Activated CD4-positive, alpha-beta T cell treated with anti-CD3 and anti-CD28 coated beads for 36 hours (primary cell): ENCODE data around the gene FXYD6. TPM values are rescaled to one million over a fixed set of nuclear protein-coding genes. Genes with fewer than 3 reads are reported as not detected.

Source experiments
- ATAC-seq: fragments of 200-7000 bp; cut with Tn5 transposase; one replicate; pipeline ENCODE4 v1.10.0; 2021; ENCODE audit warnings: mild to moderate bottlenecking, moderate library complexity
- CTCF ChIA-PET: fragments of 350-600 bp; sonication (Branson Sonifier 250); formaldehyde crosslinking; loops from one replicate; lab custom pipeline; 2021; ENCODE audit warnings: antibody characterized with exemption; lab: Charles Lee
- POLR2A ChIA-PET: fragments of 350-600 bp; sonication (Branson Sonifier 250); formaldehyde crosslinking; loops from one replicate; lab custom pipeline; 2021; ENCODE audit warnings: antibody characterized with exemption, inconsistent platforms; lab: Charles Lee
- DNase-seq: peaks from one replicate; pipeline ENCODE4 v3.0.0-alpha.2; 2020
- H3K27ac Mint-ChIP-seq: one replicate; pipeline ENCODE4 v1.8.0; 2021; ENCODE audit warnings: mixed read lengths
- H3K27me3 Mint-ChIP-seq: one replicate; pipeline ENCODE4 v1.8.0; 2021; ENCODE audit warnings: mixed read lengths
- H3K36me3 Mint-ChIP-seq: one replicate; pipeline ENCODE4 v1.8.0; 2021; ENCODE audit warnings: low read depth, mixed read lengths
- H3K4me1 Mint-ChIP-seq: one replicate; pipeline ENCODE4 v1.8.0; 2021; ENCODE audit warnings: mixed read lengths
- H3K4me3 Mint-ChIP-seq: one replicate; pipeline ENCODE4 v1.8.0; 2021; ENCODE audit warnings: mild to moderate bottlenecking, moderate library complexity, mixed read lengths
- H3K9me3 Mint-ChIP-seq: one replicate; pipeline ENCODE4 v1.8.0; 2021; ENCODE audit warnings: low read depth, mixed read lengths
- intact Hi-C, 2 experiments: fragments of 100-400 bp; cut with DNase I in 1 of 2; cut with micrococcal nuclease in 1 of 2; formaldehyde crosslinking; loops; one replicate each; pipeline versions ENCODE4 v1.14.2 to v1.15.1; 2022 to 2024; cut with DNase I, micrococcal nuclease
- total RNA-seq, 2 experiments: library from RNA; stranded (reverse); gene quantifications; one replicate each; pipeline ENCODE4 v1.2.3, GENCODE V29; 2021

Gene FXYD6
- total RNA-seq, 2 experiments from 2014 or later: 0.46 to 0.47 TPM

DNA sequence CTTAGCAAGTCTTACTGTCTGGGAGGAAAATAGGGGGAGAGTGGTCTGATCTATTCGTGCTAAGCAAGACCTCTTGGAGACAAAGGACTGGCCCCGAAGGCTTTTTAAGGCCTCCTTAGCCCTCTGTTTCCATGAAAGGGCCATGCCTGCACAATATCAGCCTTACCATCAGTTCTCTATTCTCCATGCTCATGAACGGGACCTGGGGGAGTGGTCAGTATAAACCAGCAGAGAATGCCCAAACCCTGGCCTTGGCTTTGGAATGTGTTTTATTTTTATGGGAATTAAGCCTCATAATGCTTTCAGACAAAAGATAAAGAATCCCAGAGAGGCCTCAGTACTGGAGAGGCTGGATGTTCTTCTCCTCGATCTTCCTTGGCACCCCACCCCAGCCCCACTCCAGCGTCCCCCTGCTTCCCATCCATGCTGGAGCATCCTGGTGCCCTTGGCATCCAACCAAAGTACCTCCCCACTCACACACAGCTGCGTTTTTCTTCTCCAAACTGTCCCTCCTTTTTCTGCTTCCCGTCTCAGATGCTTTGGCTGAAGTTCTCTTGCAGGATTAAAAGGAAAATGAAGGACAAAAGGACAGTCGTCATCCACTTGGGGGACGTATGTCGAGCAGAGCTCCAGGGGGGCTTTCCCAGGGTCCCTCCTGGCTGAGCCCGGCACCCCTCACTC is 18.6 kb downstream of the FXYD6 start:
- H3K4me3 Mint-ChIP-seq: no peak overlapping the region
- H3K36me3 Mint-ChIP-seq: peaks cover under 1% of the 10 kb centered on the region
- ChIA-PET POLR2A (no interaction called here), CTCF (no interaction called here)
- ATAC-seq: no peak
- H3K27ac Mint-ChIP-seq: no peak overlapping the region
- no peak for DNase-seq
- H3K9me3 Mint-ChIP-seq: peaks cover 3% of the 10 kb centered on the region
- intact Hi-C loops: no loop called here
- H3K4me1 Mint-ChIP-seq: no peaks in the 10 kb centered on the region
- H3K27me3 Mint-ChIP-seq: peaks cover 6% of the 10 kb centered on the region

DNA sequence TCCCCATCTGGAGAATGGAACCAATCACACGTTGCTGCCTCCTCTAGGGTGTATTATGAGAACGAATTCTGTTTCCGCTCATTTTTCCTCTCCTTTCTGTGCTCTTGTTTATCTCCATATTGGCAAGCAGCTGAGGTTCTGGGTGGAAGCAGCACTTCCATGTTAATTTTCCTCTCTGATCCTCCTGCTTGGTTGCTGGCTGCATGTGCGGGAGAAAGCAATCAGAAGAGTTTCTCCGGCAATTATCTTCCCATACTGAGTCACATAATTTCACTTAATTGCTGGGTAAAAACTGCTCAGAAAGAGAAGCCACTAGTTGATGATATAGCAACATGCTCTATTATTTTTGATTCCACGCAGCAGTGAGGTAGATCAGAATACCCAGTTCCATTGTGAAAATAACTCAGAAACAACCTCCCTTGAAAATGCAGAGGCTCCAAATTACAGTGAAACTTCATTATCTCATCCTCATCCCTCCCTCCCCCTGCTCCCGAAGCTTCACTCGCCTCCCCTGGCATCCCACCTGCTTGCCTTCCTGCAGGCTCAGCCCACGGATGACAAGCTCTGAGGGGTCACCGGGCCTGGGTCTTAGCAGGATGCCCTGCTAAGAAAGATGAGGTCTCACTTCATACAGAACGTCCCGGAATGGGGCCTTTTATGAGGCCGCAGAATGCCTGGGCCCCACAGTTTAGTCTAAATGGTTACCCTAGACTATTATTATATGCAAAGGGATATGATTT is 20.4 kb downstream of the FXYD6 start:
- H3K4me1 Mint-ChIP-seq: peaks cover 5% of the 10 kb centered on the region
- ATAC-seq (no peak), DNase-seq (no peak)
- peaks cover 11% of the 10 kb centered on the region for H3K27me3 Mint-ChIP-seq
- CTCF ChIA-PET: interaction anchor here (1.1 kb wide), 2 partner anchors 78 to 198 kb away, joined by 3 read pairs; no protein-coding TSS in a partner anchor
- peaks cover 4% of the 10 kb centered on the region for H3K36me3 Mint-ChIP-seq
- peaks cover 9% of the 10 kb centered on the region for H3K9me3 Mint-ChIP-seq
- POLR2A ChIA-PET: no interaction called here
- no peak overlapping the region for H3K27ac Mint-ChIP-seq
- H3K4me3 Mint-ChIP-seq: no peak overlapping the region
- intact Hi-C loops: no loop called here

DNA sequence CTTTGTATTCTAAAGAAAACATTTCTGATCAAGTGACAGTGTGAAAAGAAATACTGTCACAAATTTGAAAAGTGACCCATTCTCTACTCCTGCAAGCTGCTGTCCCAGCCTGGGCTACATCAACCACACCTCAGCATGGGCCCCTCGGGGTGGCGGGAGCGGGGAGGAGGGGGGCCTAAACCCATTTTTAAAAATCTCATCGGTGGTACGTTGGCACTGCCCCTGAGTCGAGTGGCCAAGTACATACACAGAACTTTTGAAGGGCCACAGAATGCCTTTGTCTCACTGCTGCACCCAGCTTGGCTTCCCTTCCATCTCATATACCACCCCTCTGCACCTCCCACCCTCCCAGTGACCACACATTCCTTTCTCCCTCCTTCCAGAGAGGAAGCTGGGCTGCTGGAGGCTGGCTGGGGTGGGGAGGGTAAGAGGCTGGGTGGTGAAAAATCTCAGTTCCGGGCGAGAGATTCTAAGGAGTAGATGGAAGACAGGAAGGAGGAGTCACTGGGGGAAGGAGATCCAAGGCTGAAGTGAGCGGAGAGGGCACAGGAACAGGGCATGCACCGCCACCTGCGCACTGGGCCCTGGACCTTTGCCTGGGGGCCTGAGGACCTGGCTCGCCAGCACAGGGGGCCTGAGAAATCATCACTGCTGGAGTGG is 21.1 kb downstream of the FXYD6 start:
- ATAC-seq (no peak), DNase-seq (no peak)
- ChIA-PET CTCF (interaction anchor here (1.1 to 3.8 kb wide), 3 partner anchors 10 to 91 kb away, joined by 3 to 11 read pairs (median 5); no protein-coding TSS in a partner anchor), POLR2A (no interaction called here)
- Mint-ChIP-seq H3K4me1 (peaks cover 5% of the 10 kb centered on the region), H3K9me3 (peaks cover 9% of the 10 kb centered on the region), H3K27me3 (peaks cover 11% of the 10 kb centered on the region), H3K27ac (no peak overlapping the region), H3K36me3 (peaks cover 4% of the 10 kb centered on the region), H3K4me3 (no peak overlapping the region)
- intact Hi-C loops: no loop called here

DNA sequence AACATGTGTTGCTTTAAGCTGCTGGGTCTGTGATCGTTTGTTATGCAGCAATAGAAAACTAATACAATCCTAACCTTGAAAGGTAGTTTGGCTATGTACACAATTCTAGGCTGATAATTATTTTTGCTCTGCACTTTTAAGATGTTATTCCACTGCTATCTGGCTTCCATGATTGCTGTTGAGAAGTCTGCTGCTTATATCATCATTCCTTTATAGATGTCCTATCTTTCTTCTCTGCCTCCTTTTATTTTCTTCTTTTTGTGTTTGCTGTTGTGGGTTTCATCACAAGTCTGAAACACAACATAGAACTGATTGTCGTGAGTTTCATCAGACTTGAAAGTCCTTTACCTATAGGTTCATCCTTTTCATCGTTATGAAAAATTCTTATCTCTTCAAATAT is 24.1 kb downstream of the FXYD6 start:
- H3K9me3 Mint-ChIP-seq: peaks cover 9% of the 10 kb centered on the region
- no peak overlapping the region for H3K27ac Mint-ChIP-seq
- H3K27me3 Mint-ChIP-seq: peaks cover 11% of the 10 kb centered on the region
- H3K36me3 Mint-ChIP-seq: peaks cover 4% of the 10 kb centered on the region
- ATAC-seq (no peak), DNase-seq (no peak)
- ChIA-PET CTCF (interaction anchor here (0.9 to 3.8 kb wide), 3 partner anchors 9 to 426 kb away, joined by 3 to 11 read pairs (median 3); no protein-coding TSS in a partner anchor), POLR2A (no interaction called here)
- intact Hi-C loops: no loop called here
- H3K4me3 Mint-ChIP-seq: no peak overlapping the region
- peaks cover 7% of the 10 kb centered on the region for H3K4me1 Mint-ChIP-seq

DNA sequence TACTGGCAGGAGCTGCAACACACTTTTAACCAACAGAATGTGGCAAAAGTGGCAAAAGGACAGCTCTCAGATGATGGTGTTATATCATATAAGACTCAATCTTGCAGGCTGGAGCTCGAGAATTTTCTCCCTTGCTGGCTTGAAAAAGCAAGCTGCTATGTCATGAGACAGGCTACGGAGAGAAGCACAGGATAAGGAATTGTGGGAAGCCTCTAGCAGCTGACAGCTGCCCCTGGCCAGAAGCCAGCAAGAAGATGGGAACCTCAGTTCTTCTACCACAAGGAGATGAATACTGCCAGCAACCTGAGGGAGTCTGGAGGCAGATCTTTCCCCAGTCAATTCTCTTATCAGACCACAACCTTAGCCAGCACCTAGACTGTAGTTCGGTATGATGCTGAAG is 24.6 kb downstream of the FXYD6 start:
- Mint-ChIP-seq H3K36me3 (peaks cover 4% of the 10 kb centered on the region), H3K4me3 (no peak overlapping the region), H3K9me3 (peaks cover 9% of the 10 kb centered on the region), H3K27ac (no peak overlapping the region), H3K4me1 (peaks cover 7% of the 10 kb centered on the region), H3K27me3 (peaks cover 11% of the 10 kb centered on the region)
- intact Hi-C loops: no loop called here
- DNase-seq: no peak
- no peak for ATAC-seq
- ChIA-PET POLR2A (no interaction called here), CTCF (interaction anchor here (0.9 to 3.8 kb wide), 2 partner anchors 8 to 95 kb away, joined by 3 to 11 read pairs; no protein-coding TSS in a partner anchor)

DNA sequence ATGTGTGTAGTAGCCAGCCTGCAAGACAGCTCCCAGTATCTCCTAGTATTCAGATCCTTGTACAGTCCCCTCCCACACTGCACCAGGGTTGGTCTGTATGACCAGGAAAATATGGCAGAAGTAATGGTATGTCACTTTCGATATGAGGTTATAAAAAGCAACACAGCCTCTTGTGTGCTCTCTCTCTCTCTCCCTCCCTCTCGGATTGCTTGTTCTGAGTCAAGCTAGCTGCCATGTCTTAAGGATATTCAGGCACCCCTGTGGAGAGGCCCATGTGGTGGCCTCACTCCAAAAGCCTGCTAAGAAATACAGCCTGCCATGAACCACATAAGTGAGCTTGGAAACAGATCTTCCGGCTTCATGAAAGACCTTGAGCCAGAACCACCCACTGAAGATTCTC is 25.4 kb downstream of the FXYD6 start:
- Mint-ChIP-seq H3K9me3 (peaks cover 9% of the 10 kb centered on the region), H3K27ac (no peak overlapping the region), H3K36me3 (peaks cover 4% of the 10 kb centered on the region), H3K4me1 (peaks cover 7% of the 10 kb centered on the region), H3K27me3 (peaks cover 8% of the 10 kb centered on the region), H3K4me3 (no peak overlapping the region)
- ChIA-PET CTCF (interaction anchor here (0.9 kb wide), 1 partner anchor 8 kb away, joined by 3 read pairs; no protein-coding TSS in a partner anchor), POLR2A (no interaction called here)
- DNase-seq (no peak), ATAC-seq (no peak)
- intact Hi-C loops: no loop called here

DNA sequence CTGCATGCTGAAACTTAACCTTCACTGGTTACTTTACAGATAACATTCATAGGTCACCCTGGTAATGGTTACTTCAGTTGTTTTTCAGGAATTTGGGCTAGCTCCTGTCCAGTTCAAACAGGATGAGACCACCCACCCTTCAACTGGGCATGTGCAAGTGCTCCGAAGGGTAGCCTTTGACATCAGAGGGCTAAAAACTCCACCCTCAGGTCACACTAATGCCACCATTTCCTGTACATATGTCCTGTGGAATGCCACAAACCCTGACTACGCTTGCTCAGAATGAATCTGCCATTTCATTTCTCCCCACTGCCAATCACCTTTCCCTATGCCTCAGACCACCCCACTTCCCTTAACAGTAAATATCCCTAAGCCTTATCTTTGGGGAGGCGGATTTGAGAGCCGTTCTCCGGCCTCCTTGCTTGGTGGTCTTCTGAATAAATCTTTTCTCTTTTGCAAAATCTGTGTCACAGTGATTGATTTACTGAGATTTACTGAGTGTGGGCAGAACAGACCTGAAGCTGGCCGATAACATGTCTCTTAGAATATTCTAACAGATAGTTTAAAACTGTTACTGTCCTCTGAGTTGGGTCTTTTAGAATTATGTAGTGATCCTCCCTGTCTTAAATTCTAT is 26.6 kb downstream of the FXYD6 start:
- ATAC-seq: no peak
- DNase-seq: no peak
- Mint-ChIP-seq H3K27me3 (peaks cover 8% of the 10 kb centered on the region), H3K4me3 (no peak overlapping the region), H3K36me3 (peaks cover 4% of the 10 kb centered on the region), H3K4me1 (peaks cover 7% of the 10 kb centered on the region), H3K27ac (no peak overlapping the region), H3K9me3 (peaks cover 9% of the 10 kb centered on the region)
- intact Hi-C loops: no loop called here
- CTCF ChIA-PET: interaction anchor here (0.8 to 2.9 kb wide), 3 partner anchors 12 to 203 kb away, joined by 3 to 12 read pairs (median 9); no protein-coding TSS in a partner anchor
- POLR2A ChIA-PET: no interaction called here

DNA sequence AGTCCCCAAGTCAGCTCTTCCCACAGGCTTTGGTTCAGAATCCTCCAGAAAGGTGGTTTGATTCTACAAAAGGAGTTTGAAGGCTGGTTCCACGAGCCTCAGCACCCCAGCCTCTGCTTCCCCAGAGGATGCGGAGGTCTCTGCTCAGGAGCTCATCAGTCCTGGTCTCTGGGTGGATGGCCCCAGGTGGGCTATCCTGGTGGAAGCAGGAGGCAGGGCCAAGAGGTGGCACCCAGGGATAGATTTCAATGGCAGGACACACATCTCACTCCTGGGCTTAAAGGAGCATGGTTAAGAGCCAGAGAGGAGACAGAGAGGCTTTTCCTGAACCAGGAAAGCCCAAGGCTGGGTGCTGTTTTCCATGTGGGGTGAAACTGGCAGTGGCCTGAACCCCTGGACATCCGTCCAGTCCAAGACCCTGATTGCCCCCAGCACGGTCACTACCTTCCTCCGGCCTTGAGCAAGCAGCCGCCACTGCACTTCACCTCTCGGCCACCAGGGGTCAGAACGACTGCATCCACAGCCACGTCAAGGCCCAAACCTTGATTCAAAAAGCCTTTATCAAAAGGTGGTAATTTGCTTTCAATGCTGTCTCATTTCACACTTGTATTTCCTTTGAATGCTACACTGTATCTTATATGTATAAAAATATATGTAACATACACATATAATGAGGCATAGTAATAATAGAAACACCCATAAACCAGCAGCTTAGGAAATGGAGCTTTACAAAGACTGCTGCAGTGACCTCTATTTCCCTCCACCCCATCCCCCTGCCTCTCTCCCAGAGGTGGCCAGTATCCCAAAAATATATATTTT is 32.6 kb downstream of the FXYD6 start:
- Mint-ChIP-seq H3K9me3 (no peaks in the 10 kb centered on the region), H3K27me3 (no peaks in the 10 kb centered on the region), H3K27ac (no peak overlapping the region), H3K4me1 (no peaks in the 10 kb centered on the region), H3K4me3 (no peak overlapping the region), H3K36me3 (no peaks in the 10 kb centered on the region)
- DNase-seq (peak; percentile 91), ATAC-seq (peak; percentile 89)
- intact Hi-C loops: loop anchor here (1.0 kb wide), 3 partner anchors 37 to 209 kb away; no protein-coding TSS in a partner anchor
- ChIA-PET CTCF (interaction anchor here (0.5 to 5.8 kb wide), 34 partner anchors 8 to 328 kb away, joined by 3 to 94 read pairs (median 4); no protein-coding TSS in a partner anchor), POLR2A (no interaction called here)

DNA sequence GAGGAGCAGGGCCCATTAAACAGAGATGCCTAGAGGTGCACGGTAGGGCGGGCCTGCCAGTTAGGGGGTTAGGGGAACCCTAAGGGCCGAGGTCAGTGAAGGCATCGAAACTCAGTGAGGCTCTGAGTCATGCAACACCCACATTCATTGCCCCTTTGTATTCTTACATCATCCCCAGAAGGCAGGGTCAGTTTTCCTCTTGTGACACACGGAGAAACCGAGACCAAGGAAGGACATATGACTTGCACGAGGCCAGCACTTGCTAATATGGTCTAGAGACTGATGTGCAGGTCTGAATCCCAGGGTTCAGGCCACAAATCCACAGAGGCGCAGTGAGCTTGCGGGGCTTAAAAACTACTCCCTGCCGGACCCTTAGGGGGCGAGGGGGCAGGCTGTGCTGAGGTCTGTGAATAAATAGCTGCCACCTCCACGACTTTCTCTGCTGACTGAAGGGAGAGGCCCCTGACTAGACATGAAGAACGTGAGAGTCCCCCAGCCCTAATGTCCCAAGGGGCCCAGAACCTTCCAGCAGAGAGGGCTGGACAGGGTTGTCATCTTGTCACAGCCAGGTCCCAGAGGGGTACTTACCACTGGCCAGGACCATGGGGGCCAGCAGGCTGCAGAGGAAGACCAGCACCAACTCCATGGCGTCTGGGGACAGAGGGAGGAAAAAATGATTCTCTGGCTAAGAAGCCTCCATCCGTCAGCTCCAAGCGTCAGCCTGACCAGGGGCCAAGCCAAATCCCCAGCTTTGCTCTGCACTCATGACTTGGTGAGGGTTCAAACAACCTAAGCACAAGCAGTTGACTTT is 34.1 kb downstream of the FXYD6 start:
- CTCF ChIA-PET: interaction anchor here (0.8 to 5.8 kb wide), 13 partner anchors 9 to 329 kb away, joined by 3 to 94 read pairs (median 5); no protein-coding TSS in a partner anchor
- Mint-ChIP-seq H3K4me1 (no peaks in the 10 kb centered on the region), H3K27ac (no peak overlapping the region), H3K4me3 (no peak overlapping the region), H3K27me3 (no peaks in the 10 kb centered on the region), H3K9me3 (no peaks in the 10 kb centered on the region), H3K36me3 (no peaks in the 10 kb centered on the region)
- POLR2A ChIA-PET: interaction anchor here (0.7 kb wide), 1 partner anchor 18 kb away, joined by 3 read pairs; no protein-coding TSS in a partner anchor
- intact Hi-C loops: no loop called here
- DNase-seq: no peak
- ATAC-seq: no peak
